Neuronal stem cell (in vitro differentiated cells): ENCODE measurements around the gene CDC14A.

Experiments used
- DNase-seq: peaks from one replicate; pipeline ENCODE4 v3.0.0-alpha.2; 2013; ENCODE audit warnings: low spot score
- H2AFZ ChIP-seq: one replicate; pipeline ENCODE4 v1.6.1; 2013; ENCODE audit warnings: mild to moderate bottlenecking, low read length, inconsistent platforms
- H2AK5ac ChIP-seq: 2 replicates; pipeline ENCODE4 v1.6.1; 2013; ENCODE audit warnings: low read depth, mild to moderate bottlenecking, inconsistent platforms, low read length, moderate library complexity, mixed read lengths
- H2BK120ac ChIP-seq: 2 replicates; pipeline ENCODE4 v1.6.1; 2013; ENCODE audit warnings: low read depth, mild to moderate bottlenecking, inconsistent platforms, low read length, moderate library complexity, mixed read lengths
- H2BK12ac ChIP-seq: one replicate; pipeline ENCODE4 v1.6.1; 2013; ENCODE audit warnings: low read length, inconsistent platforms
- H2BK15ac ChIP-seq: 2 replicates; pipeline ENCODE4 v1.6.1; 2013; ENCODE audit warnings: mild to moderate bottlenecking, low read length, inconsistent platforms, mixed read lengths
- H2BK5ac ChIP-seq: one replicate; pipeline ENCODE4 v1.6.1; 2013; ENCODE audit warnings: inconsistent platforms, mild to moderate bottlenecking, low read length, moderate library complexity
- H3K14ac ChIP-seq: one replicate; pipeline ENCODE4 v1.6.1; 2013; ENCODE audit warnings: low read length, inconsistent platforms
- H3K18ac ChIP-seq: 2 replicates; pipeline ENCODE4 v1.6.1; 2013; ENCODE audit warnings: low read length, inconsistent platforms
- H3K23ac ChIP-seq: 2 replicates; pipeline ENCODE4 v1.6.1; 2013; ENCODE audit warnings: low read depth, mild to moderate bottlenecking, mixed read lengths, low read length, inconsistent platforms; ENCODE audit not compliant: poor library complexity
- H3K27ac ChIP-seq: replicated peaks from 3 replicates; pipeline ENCODE4 v1.5.1; 2013; ENCODE audit warnings: low read length, inconsistent platforms
- H3K27me3 ChIP-seq, 3 experiments: 2 replicates each; pipeline ENCODE4 v1.6.1; 2013; ENCODE audit warnings: low read length in 3 of 3, mild to moderate bottlenecking in 2 of 3, inconsistent platforms in 1 of 3, low read depth in 1 of 3, mixed read lengths in 1 of 3, moderate library complexity in 1 of 3; ENCODE audit not compliant: control insufficient read depth in 3 of 3, insufficient read depth in 3 of 3
- H3K36me3 ChIP-seq, 2 donors: replicated peaks in 1 of 2; 2 replicates each; pipeline ENCODE4 v1.6.1; 2013; ENCODE audit warnings: low read length in 2 of 2; ENCODE audit not compliant: control insufficient read depth in 2 of 2, insufficient read depth in 2 of 2
- H3K4ac ChIP-seq: 2 replicates; pipeline ENCODE4 v1.6.1; 2013; ENCODE audit warnings: inconsistent platforms, mild to moderate bottlenecking, low read length, moderate library complexity
- H3K4me1 ChIP-seq, 2 donors: 1 replicate in 1 of 2; 2 replicates in 1 of 2; pipeline ENCODE4 v1.6.1; 2013; ENCODE audit warnings: low read length in 2 of 2, low read depth in 1 of 2; ENCODE audit not compliant: control insufficient read depth in 2 of 2, insufficient read depth in 1 of 2
- H3K4me2 ChIP-seq: one replicate; pipeline ENCODE4 v1.6.1; 2013; ENCODE audit warnings: mild to moderate bottlenecking, low read length, inconsistent platforms; ENCODE audit not compliant: insufficient read depth, poor library complexity, severe bottlenecking
- H3K4me3 ChIP-seq, 2 donors: 2 replicates each; pipeline ENCODE4 v1.5.1; 2013; ENCODE audit warnings: low read length in 2 of 2, mild to moderate bottlenecking in 2 of 2, inconsistent platforms in 1 of 2, moderate library complexity in 1 of 2
- H3K79me1 ChIP-seq: one replicate; pipeline ENCODE4 v1.6.1; 2013; ENCODE audit warnings: low read depth, mild to moderate bottlenecking, inconsistent platforms, low read length, moderate library complexity
- H3K9ac ChIP-seq: one replicate; pipeline ENCODE4 v1.6.1; 2013; ENCODE audit warnings: mild to moderate bottlenecking, low read depth, low read length, inconsistent platforms; ENCODE audit not compliant: poor library complexity
- H3K9me3 ChIP-seq, 2 donors: replicated peaks in 1 of 2; 2 replicates each; pipeline versions ENCODE3 to v1.6.1; 2013; ENCODE audit warnings: low read length in 2 of 2, mild to moderate bottlenecking in 2 of 2, inconsistent platforms in 1 of 2, low read depth in 1 of 2, mixed read lengths in 1 of 2, moderate library complexity in 1 of 2; ENCODE audit not compliant: control insufficient read depth in 2 of 2, insufficient read depth in 1 of 2
- H4K8ac ChIP-seq: one replicate; pipeline ENCODE4 v1.6.1; 2013; ENCODE audit warnings: low read depth, mild to moderate bottlenecking, inconsistent platforms, low read length, moderate library complexity
- H4K91ac ChIP-seq: one replicate; pipeline ENCODE4 v1.6.1; 2013; ENCODE audit warnings: low read length, low read depth, mild to moderate bottlenecking, inconsistent platforms; ENCODE audit not compliant: poor library complexity
- WGBS, 2 donors: extraction: QIAGEN DNeasy Blood & Tissue Kit; methylation state at CpG; one replicate each; pipeline ENCODE4 v1.1.7; 2013; ENCODE audit warnings: missing lambda C conversion rate in 2 of 2, mixed read lengths in 1 of 2; ENCODE audit not compliant: insufficient read length in 2 of 2, insufficient replicate concordance in 1 of 2; ENCODE audit errors: extremely low coverage in 2 of 2; 5-methylcytosine and 5-hydroxymethylcytosine counted together

CDC14A gene

GRCh38 chr1:100321506-100321905 is 30.8 kb upstream of the CDC14A start:
- Histone ChIP-seq H2BK120ac (no peak overlapping the region), H3K4me3 (no peak overlapping the region), H3K9ac (no peak overlapping the region), H3K23ac (no peak overlapping the region), H3K4me1 (no peaks in the 10 kb centered on the region), H3K9me3 (peaks cover 0 to 2% of the 10 kb centered on the region in 2 donors), H4K91ac (no peak overlapping the region), H4K8ac (no peak overlapping the region), H3K36me3 (no peaks in the 10 kb centered on the region), H3K4me2 (no peak overlapping the region), H3K14ac (no peak overlapping the region), H3K27me3 (no peaks in the 10 kb centered on the region), H3K18ac (no peak overlapping the region), H2BK5ac (no peak overlapping the region), H2AFZ (no peak overlapping the region), H2BK15ac (no peak overlapping the region), H2BK12ac (no peak overlapping the region), H2AK5ac (no peak overlapping the region), H3K27ac (no peak overlapping the region), H3K4ac (no peak overlapping the region), H3K79me1 (no peaks in the 10 kb centered on the region)
- WGBS, 2 donors = no CpG with 5 or more reads among the region's 8 CpGs
- DNase-seq = no peak

- Histone ChIP-seq H3K27me3 (no peaks in the 10 kb centered on the region), H3K14ac (no peak overlapping the region), H3K18ac (no peak overlapping the region), H3K9me3 (peaks cover 0 to 2% of the 10 kb centered on the region in 2 donors), H3K23ac (no peak overlapping the region), H3K27ac (no peak overlapping the region), H4K8ac (no peak overlapping the region), H3K4ac (no peak overlapping the region), H2BK120ac (no peak overlapping the region), H3K4me2 (no peak overlapping the region), H3K4me3 (no peak overlapping the region), H4K91ac (no peak overlapping the region), H2BK5ac (no peak overlapping the region), H3K9ac (no peak overlapping the region), H3K4me1 (no peaks in the 10 kb centered on the region), H3K36me3 (no peaks in the 10 kb centered on the region), H3K79me1 (no peaks in the 10 kb centered on the region), H2BK12ac (no peak overlapping the region), H2AK5ac (no peak overlapping the region), H2AFZ (no peak overlapping the region), H2BK15ac (no peak overlapping the region)
- DNase-seq = no peak
- no CpG with 5 or more reads among the region's 1 CpG for WGBS, 2 donors
These were observed 29.7 kb upstream of the CDC14A start for GRCh38 chr1:100322436-100323211.

GRCh38 chr1:100323419-100324106 is 28.7 kb upstream of the CDC14A start:
- WGBS, 2 donors = no CpG with 5 or more reads among the region's 6 CpGs
- Histone ChIP-seq H3K14ac (no peak overlapping the region), H3K4me2 (no peak overlapping the region), H3K9me3 (peaks cover 0 to 2% of the 10 kb centered on the region in 2 donors), H3K4me3 (no peak overlapping the region), H3K4me1 (no peaks in the 10 kb centered on the region), H4K91ac (no peak overlapping the region), H4K8ac (no peak overlapping the region), H2BK120ac (no peak overlapping the region), H3K18ac (no peak overlapping the region), H2BK12ac (no peak overlapping the region), H3K79me1 (no peaks in the 10 kb centered on the region), H2AFZ (no peak overlapping the region), H3K23ac (no peak overlapping the region), H2BK5ac (no peak overlapping the region), H2BK15ac (no peak overlapping the region), H3K9ac (no peak overlapping the region), H3K4ac (no peak overlapping the region), H3K27me3 (no peaks in the 10 kb centered on the region), H3K27ac (no peak overlapping the region), H3K36me3 (no peaks in the 10 kb centered on the region), H2AK5ac (no peak overlapping the region)
- no peak for DNase-seq
